Astrocyte (in vitro differentiated cells and primary cell): Measurements from ENCODE around the gene PDE7B. TPM values are rescaled to one million over a fixed set of nuclear protein-coding genes. Genes with fewer than 3 reads are reported as not detected.
"Not testable (repeated sequence)": the region's sequence is repeated elsewhere in the genome, so short reads cannot be mapped to it uniquely, and the experiment has no call there.

Source experiments
- DNase-seq: peaks from one replicate; pipeline ENCODE4 v3.0.0-alpha.2; 2010; ENCODE audit warnings: low read depth
- FAIRE-seq: peaks from 2 replicates; lab custom pipeline; 2011; peaks lifted over from hg19 to GRCh38; lab: Jason Lieb, UNC
- H2AFZ ChIP-seq: 2 replicates; pipeline ENCODE4 v1.6.0; 2012; ENCODE audit warnings: low read depth, low read length, inconsistent platforms
- H3K27ac ChIP-seq: 2 replicates; pipeline ENCODE4 v1.5.1; 2011; ENCODE audit warnings: low read depth, low read length, inconsistent platforms
- H3K27me3 ChIP-seq: 2 replicates; pipeline ENCODE4 v1.6.0; 2011; ENCODE audit warnings: low read length, inconsistent platforms; ENCODE audit not compliant: insufficient read depth
- H3K36me3 ChIP-seq: 2 replicates; pipeline ENCODE4 v1.5.1; 2011; ENCODE audit warnings: low read length, inconsistent platforms; ENCODE audit not compliant: insufficient read depth
- H3K4me1 ChIP-seq: 2 replicates; pipeline ENCODE4 v1.5.1; 2011; ENCODE audit warnings: low read length, inconsistent platforms; ENCODE audit not compliant: insufficient read depth
- H3K4me2 ChIP-seq: 2 replicates; pipeline ENCODE4 v1.6.0; 2012; ENCODE audit warnings: low read length, inconsistent platforms
- H3K4me3 ChIP-seq: 2 replicates; pipeline ENCODE4 v1.5.1; 2011; ENCODE audit warnings: low read depth, mild to moderate bottlenecking, low read length, inconsistent platforms; ENCODE audit not compliant: insufficient read depth
- H3K79me2 ChIP-seq: 2 replicates; pipeline ENCODE4 v1.6.0; 2012; ENCODE audit warnings: mild to moderate bottlenecking, low read length, inconsistent platforms; ENCODE audit not compliant: insufficient read depth
- H3K9ac ChIP-seq: 2 replicates; pipeline ENCODE4 v1.6.0; 2012; ENCODE audit warnings: mild to moderate bottlenecking, low read length, inconsistent platforms
- H3K9me3 ChIP-seq: 2 replicates; pipeline ENCODE4 v1.5.1; 2012; ENCODE audit warnings: low read depth, mild to moderate bottlenecking, low read length, inconsistent platforms; ENCODE audit not compliant: insufficient read depth
- H4K20me1 ChIP-seq: 2 replicates; pipeline ENCODE4 v1.6.0; 2012; ENCODE audit warnings: low read length, inconsistent platforms; ENCODE audit not compliant: insufficient read depth
- H3K27ac Mint-ChIP-seq: one replicate; pipeline ENCODE4 v1.8.0; 2021; ENCODE audit warnings: mild to moderate bottlenecking, mixed read lengths; ENCODE audit not compliant: unreplicated experiment
- H3K27me3 Mint-ChIP-seq: one replicate; pipeline ENCODE4 v1.8.0; 2021; ENCODE audit warnings: low read depth, mixed read lengths; ENCODE audit not compliant: unreplicated experiment
- H3K36me3 Mint-ChIP-seq: one replicate; pipeline ENCODE4 v1.8.0; 2021; ENCODE audit warnings: low read depth, mixed read lengths; ENCODE audit not compliant: unreplicated experiment
- H3K4me1 Mint-ChIP-seq: one replicate; pipeline ENCODE4 v1.8.0; 2021; ENCODE audit warnings: low read depth, mixed read lengths; ENCODE audit not compliant: unreplicated experiment
- H3K4me3 Mint-ChIP-seq: one replicate; pipeline ENCODE4 v1.8.0; 2021; ENCODE audit warnings: mild to moderate bottlenecking, moderate library complexity, mixed read lengths; ENCODE audit not compliant: unreplicated experiment
- H3K9me3 Mint-ChIP-seq: one replicate; pipeline ENCODE4 v1.8.0; 2021; ENCODE audit warnings: mild to moderate bottlenecking, mixed read lengths; ENCODE audit not compliant: unreplicated experiment
- EZH2 ChIP-seq: IDR thresholded peaks from 2 replicates; pipeline ENCODE4 v1.6.1; 2012; ENCODE audit warnings: mild to moderate bottlenecking, low read length, inconsistent platforms; ENCODE audit not compliant: insufficient read depth
- total RNA-seq: library from RNA; stranded (reverse); gene quantifications from 2 replicates; pipeline ENCODE4 v1.2.1, GENCODE V29; 2021
- TF ChIP-seq, protein P1 (sequence below): IDR thresholded peaks from 2 replicates; pipeline ENCODE4 v1.5.1; 2011; ENCODE audit warnings: low read depth, mild to moderate bottlenecking, inconsistent platforms, low read length, moderate library complexity; ENCODE audit not compliant: insufficient read depth

Gene PDE7B
- total RNA-seq, 1 donor from 2014 or later = 0.27 TPM

DNA sequence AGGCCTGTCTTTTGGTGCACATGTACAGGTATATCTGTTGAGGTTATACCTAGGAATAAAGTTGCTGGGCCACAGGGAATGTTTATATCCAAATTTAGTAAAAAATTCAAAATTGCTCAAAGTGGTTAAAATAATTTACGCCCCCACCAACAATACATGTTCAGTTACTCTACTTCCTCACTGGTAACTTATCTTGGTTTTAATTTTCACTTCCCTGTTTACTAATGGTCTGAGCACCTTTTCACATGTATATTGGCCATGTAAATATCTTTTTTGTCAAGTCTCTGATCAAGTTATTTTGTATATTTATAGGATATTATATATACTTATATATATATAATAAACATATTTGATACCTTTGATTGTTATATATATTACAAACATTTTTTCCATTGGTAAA is 9.7 kb downstream of the PDE7B start:
- Mint-ChIP-seq H3K4me1 (no peaks in the 10 kb centered on the region), H3K9me3 (peaks cover 2% of the 10 kb centered on the region), H3K27ac (no peak overlapping the region), H3K4me3 (no peak overlapping the region), H3K27me3 (no peaks in the 10 kb centered on the region), H3K36me3 (no peaks in the 10 kb centered on the region)
- Histone ChIP-seq H3K9me3 (no peaks in the 10 kb centered on the region), H3K4me3 (no peak overlapping the region), H3K79me2 (no peaks in the 10 kb centered on the region), H3K27me3 (no peaks in the 10 kb centered on the region), H2AFZ (no peak overlapping the region), H4K20me1 (no peaks in the 10 kb centered on the region), H3K27ac (no peak overlapping the region), H3K4me2 (no peak overlapping the region), H3K9ac (no peak overlapping the region), H3K4me1 (no peaks in the 10 kb centered on the region), H3K36me3 (no peaks in the 10 kb centered on the region)
- no peak for TF ChIP-seq EZH2
- TF ChIP-seq, protein P1, sequence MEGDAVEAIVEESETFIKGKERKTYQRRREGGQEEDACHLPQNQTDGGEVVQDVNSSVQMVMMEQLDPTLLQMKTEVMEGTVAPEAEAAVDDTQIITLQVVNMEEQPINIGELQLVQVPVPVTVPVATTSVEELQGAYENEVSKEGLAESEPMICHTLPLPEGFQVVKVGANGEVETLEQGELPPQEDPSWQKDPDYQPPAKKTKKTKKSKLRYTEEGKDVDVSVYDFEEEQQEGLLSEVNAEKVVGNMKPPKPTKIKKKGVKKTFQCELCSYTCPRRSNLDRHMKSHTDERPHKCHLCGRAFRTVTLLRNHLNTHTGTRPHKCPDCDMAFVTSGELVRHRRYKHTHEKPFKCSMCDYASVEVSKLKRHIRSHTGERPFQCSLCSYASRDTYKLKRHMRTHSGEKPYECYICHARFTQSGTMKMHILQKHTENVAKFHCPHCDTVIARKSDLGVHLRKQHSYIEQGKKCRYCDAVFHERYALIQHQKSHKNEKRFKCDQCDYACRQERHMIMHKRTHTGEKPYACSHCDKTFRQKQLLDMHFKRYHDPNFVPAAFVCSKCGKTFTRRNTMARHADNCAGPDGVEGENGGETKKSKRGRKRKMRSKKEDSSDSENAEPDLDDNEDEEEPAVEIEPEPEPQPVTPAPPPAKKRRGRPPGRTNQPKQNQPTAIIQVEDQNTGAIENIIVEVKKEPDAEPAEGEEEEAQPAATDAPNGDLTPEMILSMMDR = no peak
- no peak for DNase-seq
- no peak for FAIRE-seq

GRCh38 chr6:135864929-135865328 is 13.4 kb downstream of the PDE7B start:
- not testable (repeated sequence) for H3K27ac Mint-ChIP-seq, H3K79me2 ChIP-seq, H3K4me3 Mint-ChIP-seq, H4K20me1 ChIP-seq, H3K36me3 ChIP-seq, H3K4me1 Mint-ChIP-seq, H3K9me3 ChIP-seq, H3K36me3 Mint-ChIP-seq, FAIRE-seq, H3K4me2 ChIP-seq, H3K27me3 Mint-ChIP-seq, H3K9me3 Mint-ChIP-seq, H3K9ac ChIP-seq, H3K4me1 ChIP-seq, DNase-seq, H3K4me3 ChIP-seq, H3K27me3 ChIP-seq, H2AFZ ChIP-seq, H3K27ac ChIP-seq

DNA sequence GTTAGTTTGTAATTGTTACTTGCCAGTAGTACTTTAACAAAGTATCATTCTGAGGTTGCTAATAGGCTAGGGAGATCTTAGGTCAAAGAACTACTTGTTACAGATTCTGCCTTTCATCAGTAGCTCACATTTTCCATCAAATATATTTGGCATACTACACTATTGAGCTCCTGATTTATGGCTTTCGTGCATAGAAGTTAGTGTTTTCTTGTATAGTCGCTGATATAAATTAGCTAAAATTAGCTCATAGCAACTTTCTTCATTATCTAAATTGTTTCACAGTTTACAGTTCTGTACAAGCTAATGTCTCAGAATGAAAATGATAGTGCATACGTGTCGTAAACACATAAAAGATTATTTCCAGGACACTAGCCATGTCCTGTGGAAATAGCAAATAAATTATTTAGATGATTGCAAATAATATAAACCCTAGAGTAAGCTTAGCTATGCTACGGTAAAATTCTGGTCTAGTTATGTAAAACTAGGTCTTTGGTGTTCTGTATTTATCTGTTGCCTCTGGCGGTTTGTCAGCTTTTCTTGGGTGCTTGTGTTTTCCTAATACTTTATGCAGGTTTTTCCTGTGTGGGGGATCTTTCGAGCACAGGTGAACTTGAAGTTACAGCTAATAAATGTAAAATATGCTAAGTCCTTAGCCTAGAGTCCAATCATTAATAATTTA is 15.1 kb downstream of the PDE7B start:
- Histone ChIP-seq H3K27ac (no peak overlapping the region), H3K27me3 (no peaks in the 10 kb centered on the region), H3K4me1 (peaks cover 9% of the 10 kb centered on the region), H4K20me1 (no peaks in the 10 kb centered on the region), H3K4me2 (no peak overlapping the region), H3K4me3 (no peak overlapping the region), H3K79me2 (no peaks in the 10 kb centered on the region), H3K9ac (no peak overlapping the region), H3K36me3 (no peaks in the 10 kb centered on the region), H2AFZ (no peak overlapping the region), H3K9me3 (no peaks in the 10 kb centered on the region)
- H3K4me1 Mint-ChIP-seq = peaks cover 19% of the 10 kb centered on the region
- H3K4me3 Mint-ChIP-seq = no peak overlapping the region
- H3K36me3 Mint-ChIP-seq = no peaks in the 10 kb centered on the region
- H3K9me3 Mint-ChIP-seq = peaks cover 2% of the 10 kb centered on the region
- DNase-seq (no peak), FAIRE-seq (no peak)
- H3K27me3 Mint-ChIP-seq = no peaks in the 10 kb centered on the region
- TF ChIP-seq, protein P1 = no peak
- TF ChIP-seq EZH2 = no peak
- no peak overlapping the region for H3K27ac Mint-ChIP-seq
